HCT116 (cell line): ENCODE measurements around the gene GINS3. TPM values are rescaled to one million over a fixed set of nuclear protein-coding genes. Genes with fewer than 3 reads are reported as not detected.
"Not testable (repeated sequence)": the region's sequence is repeated elsewhere in the genome, so short reads cannot be mapped to it uniquely, and the experiment has no call there.

Source experiments
- ATAC-seq: fragments of 200-7000 bp; cut with Tn5 transposase; 2 replicates; pipeline ENCODE4 v1.9.1; 2020; ENCODE audit warnings: mild to moderate bottlenecking, moderate library complexity
- BruUV-seq: library from RNA; stranded (reverse); fragments of 400-500 nt; replicated peaks from 2 replicates; lab custom pipeline; 2021; lab: Mats Ljungman, UMichigan
- CTCF ChIA-PET: fragments of 300-600 bp; sonication (Branson Sonifier 250); formaldehyde crosslinking; loops from one replicate; lab custom pipeline; 2021; ENCODE audit warnings: antibody characterized with exemption; lab: Charles Lee
- POLR2A ChIA-PET: fragments of 300-600, 350-600 bp; sonication (Branson Sonifier 250); formaldehyde crosslinking; loops from one replicate; lab custom pipeline; 2021; ENCODE audit warnings: antibody characterized with exemption; lab: Charles Lee
- RAD21 ChIA-PET, 2 experiments: fragments of 300-600 bp; sonication (Branson Sonifier 250); formaldehyde crosslinking; loops; one replicate each; lab custom pipeline; 2023; ENCODE audit warnings: low total read pairs in 2 of 2; ENCODE audit not compliant: uncharacterized antibody in 2 of 2, unreplicated experiment in 2 of 2, low non-redundant PET in 1 of 2; lab: Charles Lee
- DNase-seq: peaks from one replicate; pipeline ENCODE4 v3.0.0-alpha.2; 2010; ENCODE audit warnings: low read depth, low spot score
- H2AFZ ChIP-seq: fragments of 200-600 bp; shearing (Covaris generic), sonication (generic); 2 replicates; pipeline ENCODE4 v1.6.1; 2017; ENCODE audit warnings: low read depth, mixed run types, mixed read lengths, antibody characterized with exemption, low read length; ENCODE audit not compliant: poor library complexity, severe bottlenecking
- H3K27ac ChIP-seq: 2 replicates; pipeline ENCODE4 v1.5.1; 2012; ENCODE audit warnings: low read depth, low read length
- H3K27me3 ChIP-seq: fragments of 200-600 bp; sonication (generic); 2 replicates; pipeline ENCODE4 v1.6.1; 2016; ENCODE audit warnings: mixed run types, low read length, mixed read lengths; ENCODE audit not compliant: insufficient read depth
- H3K36me3 ChIP-seq, 2 experiments: fragments of 200-500 bp in 1 of 2; fragments of 200-600 bp in 1 of 2; sonication (Bioruptor generic) in 1 of 2; sonication (generic) in 1 of 2; 2 replicates each; pipeline versions ENCODE4 v1.5.1 to v1.6.1; 2014 to 2016; ENCODE audit warnings: low read length in 2 of 2, inconsistent platforms in 1 of 2, mixed read lengths in 1 of 2, mixed run types in 1 of 2; ENCODE audit not compliant: insufficient read depth in 2 of 2, control insufficient read depth in 1 of 2
- H3K4me1 ChIP-seq, 2 experiments: fragments of 200-600 bp in 1 of 2; sonication (generic) in 1 of 2; 2 replicates each; pipeline versions ENCODE4 v1.5.1 to v1.6.1; 2012 to 2017; ENCODE audit warnings: low read length in 2 of 2, inconsistent platforms in 1 of 2, mild to moderate bottlenecking in 1 of 2, mixed read lengths in 1 of 2, mixed run types in 1 of 2, moderate library complexity in 1 of 2; ENCODE audit not compliant: insufficient read depth in 2 of 2, control insufficient read depth in 1 of 2
- H3K4me2 ChIP-seq: fragments of 200-600 bp; sonication (generic); 2 replicates; pipeline ENCODE4 v1.6.1; 2017; ENCODE audit warnings: mixed run types, low read length, mixed read lengths
- H3K4me3 ChIP-seq, 2 experiments: fragments of 200-600 bp in 1 of 2; sonication (generic) in 1 of 2; replicated peaks in 1 of 2; 2 replicates each; pipeline ENCODE4 v1.5.1; 2011 to 2016; ENCODE audit warnings: low read length in 2 of 2, control low read depth in 1 of 2, low read depth in 1 of 2, mild to moderate bottlenecking in 1 of 2, mixed read lengths in 1 of 2, mixed run types in 1 of 2
- H3K79me2 ChIP-seq: fragments of 200-600 bp; sonication (generic); 2 replicates; pipeline ENCODE4 v1.6.1; 2017; ENCODE audit warnings: mild to moderate bottlenecking, mixed run types, low read length, moderate library complexity, mixed read lengths; ENCODE audit not compliant: insufficient read depth
- H3K9ac ChIP-seq: fragments of 200-600 bp; sonication (generic); 2 replicates; pipeline ENCODE4 v1.6.1; 2016; ENCODE audit warnings: low read length, mixed read lengths
- H3K9me2 ChIP-seq: fragments of 200-600 bp; sonication (generic), shearing (Covaris generic); 2 replicates; pipeline ENCODE4 v1.6.1; 2017; ENCODE audit warnings: mixed run types, mild to moderate bottlenecking, moderate library complexity; ENCODE audit not compliant: insufficient read depth
- H3K9me3 ChIP-seq, 2 experiments: fragments of 200-500 bp in 1 of 2; fragments of 200-600 bp in 1 of 2; sonication (Bioruptor generic) in 1 of 2; sonication (generic) in 1 of 2; 2 replicates each; pipeline ENCODE4 v1.6.1; 2014 to 2017; ENCODE audit warnings: low read length in 2 of 2, mixed read lengths in 2 of 2, inconsistent platforms in 1 of 2, low read depth in 1 of 2, mild to moderate bottlenecking in 1 of 2, mixed run types in 1 of 2, moderate library complexity in 1 of 2; ENCODE audit not compliant: control insufficient read depth in 1 of 2, insufficient read depth in 1 of 2
- H4K20me1 ChIP-seq: fragments of 200-600 bp; sonication (generic), shearing (Covaris generic); 2 replicates; pipeline ENCODE4 v1.6.1; 2017; ENCODE audit warnings: mixed run types, mild to moderate bottlenecking, moderate library complexity; ENCODE audit not compliant: insufficient read depth
- CBX3 ChIP-seq: IDR thresholded peaks from 2 replicates; pipeline ENCODE4 v1.6.1; 2012; ENCODE audit warnings: low read depth
- EZH2 ChIP-seq: fragments of 200-600 bp; sonication (generic); IDR thresholded peaks from 2 replicates; pipeline ENCODE4 v1.6.1; 2017; ENCODE audit warnings: antibody characterized with exemption, mixed run types
- RAD21 ChIP-seq: IDR thresholded peaks from 2 replicates; pipeline ENCODE4 v1.6.1; 2012; ENCODE audit warnings: low read depth, mild to moderate bottlenecking
- intact Hi-C: fragments of 100-400 bp; cut with micrococcal nuclease; formaldehyde crosslinking; loops from 2 replicates; pipeline ENCODE4 v1.10.0; 2022
- total RNA-seq: library from RNA; stranded (reverse); gene quantifications from one replicate; pipeline ENCODE4 v1.2.1, GENCODE V29; 2021; ENCODE audit not compliant: unreplicated experiment
- TF ChIP-seq, protein P1 (sequence below): IDR thresholded peaks from 2 replicates; pipeline ENCODE4 v1.6.1; 2012; ENCODE audit warnings: low read depth

Gene GINS3
- total RNA-seq, 1 experiment from 2014 or later = 12.1 TPM

DNA sequence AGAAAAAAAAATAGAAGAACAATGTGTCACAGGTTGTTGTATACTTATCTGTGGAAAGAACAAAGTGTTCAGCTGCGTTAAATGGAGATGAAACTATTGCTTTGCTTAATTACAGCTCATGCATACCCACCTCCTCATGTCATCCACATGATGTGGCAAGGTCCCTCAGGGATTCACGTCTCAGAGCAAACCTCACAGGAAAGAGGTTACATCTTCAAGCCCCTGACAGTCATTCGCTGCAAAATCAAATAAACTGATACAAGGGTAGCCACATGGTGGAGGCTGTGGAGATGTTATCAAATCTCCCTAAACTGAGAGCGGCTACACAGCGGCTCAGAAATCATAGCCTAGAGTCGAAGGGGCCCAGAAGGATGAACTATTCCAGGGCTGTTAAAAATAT lies 21.1 kb downstream of the GINS3 start (continued):
- TF ChIP-seq EZH2 = no peak
- TF ChIP-seq, all 23 proteins: peak for 0

DNA sequence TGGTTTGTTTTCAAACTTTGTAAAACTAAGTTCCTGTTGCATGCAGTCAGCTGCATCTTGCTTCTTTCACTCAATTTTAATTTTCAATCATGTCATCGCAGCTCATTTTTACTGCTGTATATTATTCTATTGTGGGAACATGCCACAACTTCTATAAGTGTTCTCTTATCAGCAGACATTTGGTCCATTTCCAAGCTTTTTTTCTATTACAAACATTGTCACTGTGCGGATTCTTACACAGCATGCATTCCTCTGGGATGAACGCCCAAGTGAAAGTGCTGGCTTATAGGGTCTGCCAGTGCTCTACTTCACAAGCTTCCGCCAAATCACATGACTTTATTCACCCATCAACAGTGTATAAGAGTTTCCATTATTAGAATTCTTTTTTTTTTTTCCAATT lies 22.7 kb downstream of the GINS3 start:
- Histone ChIP-seq H3K9ac (no peak overlapping the region), H3K4me1 (peaks cover 0 to 13% of the 10 kb centered on the region in 2 experiments; a peak in 2 of 4 replicates), H3K36me3 (no peaks in the 10 kb centered on the region), H2AFZ (no peak overlapping the region), H3K9me3 (no peaks in the 10 kb centered on the region), H3K27me3 (no peaks in the 10 kb centered on the region), H3K4me2 (no peak overlapping the region), H3K9me2 (no peaks in the 10 kb centered on the region), H4K20me1 (no peaks in the 10 kb centered on the region), H3K79me2 (no peaks in the 10 kb centered on the region), H3K4me3 (no peak overlapping the region), H3K27ac (no peak overlapping the region)
- ChIA-PET RAD21 (no interaction called here), CTCF (no interaction called here), POLR2A (no interaction called here)
- DNase-seq (no peak), ATAC-seq (no peak)
- TF ChIP-seq EZH2 = no peak
- no peak for TF ChIP-seq RAD21
- TF ChIP-seq CBX3 = no peak
- TF ChIP-seq, protein P1, sequence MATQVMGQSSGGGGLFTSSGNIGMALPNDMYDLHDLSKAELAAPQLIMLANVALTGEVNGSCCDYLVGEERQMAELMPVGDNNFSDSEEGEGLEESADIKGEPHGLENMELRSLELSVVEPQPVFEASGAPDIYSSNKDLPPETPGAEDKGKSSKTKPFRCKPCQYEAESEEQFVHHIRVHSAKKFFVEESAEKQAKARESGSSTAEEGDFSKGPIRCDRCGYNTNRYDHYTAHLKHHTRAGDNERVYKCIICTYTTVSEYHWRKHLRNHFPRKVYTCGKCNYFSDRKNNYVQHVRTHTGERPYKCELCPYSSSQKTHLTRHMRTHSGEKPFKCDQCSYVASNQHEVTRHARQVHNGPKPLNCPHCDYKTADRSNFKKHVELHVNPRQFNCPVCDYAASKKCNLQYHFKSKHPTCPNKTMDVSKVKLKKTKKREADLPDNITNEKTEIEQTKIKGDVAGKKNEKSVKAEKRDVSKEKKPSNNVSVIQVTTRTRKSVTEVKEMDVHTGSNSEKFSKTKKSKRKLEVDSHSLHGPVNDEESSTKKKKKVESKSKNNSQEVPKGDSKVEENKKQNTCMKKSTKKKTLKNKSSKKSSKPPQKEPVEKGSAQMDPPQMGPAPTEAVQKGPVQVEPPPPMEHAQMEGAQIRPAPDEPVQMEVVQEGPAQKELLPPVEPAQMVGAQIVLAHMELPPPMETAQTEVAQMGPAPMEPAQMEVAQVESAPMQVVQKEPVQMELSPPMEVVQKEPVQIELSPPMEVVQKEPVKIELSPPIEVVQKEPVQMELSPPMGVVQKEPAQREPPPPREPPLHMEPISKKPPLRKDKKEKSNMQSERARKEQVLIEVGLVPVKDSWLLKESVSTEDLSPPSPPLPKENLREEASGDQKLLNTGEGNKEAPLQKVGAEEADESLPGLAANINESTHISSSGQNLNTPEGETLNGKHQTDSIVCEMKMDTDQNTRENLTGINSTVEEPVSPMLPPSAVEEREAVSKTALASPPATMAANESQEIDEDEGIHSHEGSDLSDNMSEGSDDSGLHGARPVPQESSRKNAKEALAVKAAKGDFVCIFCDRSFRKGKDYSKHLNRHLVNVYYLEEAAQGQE = no peak
- intact Hi-C loops = no loop called here
- BruUV-seq = no TSS peak

DNA sequence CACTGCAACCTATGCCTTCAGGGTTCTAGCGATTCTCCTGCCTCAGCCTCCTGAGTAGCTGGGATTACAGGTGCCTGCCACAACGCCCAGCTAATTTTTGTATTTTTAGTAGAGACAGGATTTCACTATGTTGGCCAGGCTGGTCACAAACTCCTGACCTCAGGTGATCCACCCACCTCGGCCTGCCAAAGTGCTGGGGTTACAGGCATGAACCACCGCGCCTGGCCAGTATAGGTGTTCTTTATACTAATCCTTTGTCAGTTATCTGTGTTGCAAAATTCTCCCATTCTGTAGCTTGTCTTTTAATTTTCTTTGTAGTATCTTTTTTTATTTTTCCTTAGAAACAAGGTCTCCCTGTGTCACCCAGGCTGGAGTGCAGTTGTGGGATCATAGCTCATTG lies 23.7 kb downstream of the GINS3 start:
- POLR2A ChIA-PET = interaction anchor here (0.6 kb wide), 1 partner anchor 111 kb away, joined by 3 read pairs; no protein-coding TSS in a partner anchor
- intact Hi-C loops = not testable (repeated sequence)

More for the DNA sequence above, 23.7 kb downstream of the GINS3 start:
- H3K36me3 ChIP-seq, H3K4me2 ChIP-seq, H3K27ac ChIP-seq, H4K20me1 ChIP-seq, H3K4me3 ChIP-seq, BruUV-seq, H3K9me2 ChIP-seq, DNase-seq, H3K9ac ChIP-seq, H3K9me3 ChIP-seq, H3K27me3 ChIP-seq, ATAC-seq, H3K79me2 ChIP-seq, RAD21 ChIA-PET, CTCF ChIA-PET, H2AFZ ChIP-seq: not testable (repeated sequence)
- peaks cover 0 to 13% of the 10 kb centered on the region in 2 experiments; a peak in 2 of 4 replicates for H3K4me1 ChIP-seq
